IPS DF 6.9 (cell line): ENCODE measurements around the gene C5orf24.
"Not testable (repeated sequence)": the region's sequence is repeated elsewhere in the genome, so short reads cannot be mapped to it uniquely, and the experiment has no call there.

ENCODE experiments used
- DNase-seq: peaks from one replicate; pipeline ENCODE4 v3.0.0-alpha.2; 2013; ENCODE audit warnings: low read depth, low spot score
- H3K27ac ChIP-seq: one replicate; pipeline ENCODE4 v1.5.1; 2013; ENCODE audit warnings: low read length, control low read depth
- H3K27me3 ChIP-seq: 2 replicates; pipeline ENCODE4 v1.6.1; 2013; ENCODE audit warnings: mild to moderate bottlenecking, low read length; ENCODE audit not compliant: control insufficient read depth, insufficient read depth
- H3K36me3 ChIP-seq: 2 replicates; pipeline ENCODE4 v1.6.1; 2013; ENCODE audit warnings: low read length; ENCODE audit not compliant: control insufficient read depth, insufficient read depth
- H3K4me1 ChIP-seq: 2 replicates; pipeline ENCODE4 v1.6.1; 2013; ENCODE audit warnings: low read length; ENCODE audit not compliant: control insufficient read depth, insufficient read depth
- H3K4me3 ChIP-seq: 2 replicates; pipeline ENCODE4 v1.5.1; 2013; ENCODE audit warnings: mild to moderate bottlenecking, low read length
- H3K9me3 ChIP-seq: 2 replicates; pipeline ENCODE4 v1.6.1; 2013; ENCODE audit warnings: low read length, inconsistent platforms; ENCODE audit not compliant: control insufficient read depth, insufficient read depth
- WGBS: extraction: QIAGEN DNeasy Blood & Tissue Kit; methylation state at CpG from one replicate; pipeline ENCODE4 v1.1.7; 2013; ENCODE audit warnings: mixed read lengths, missing lambda C conversion rate; ENCODE audit not compliant: insufficient read length, insufficient coverage; 5-methylcytosine and 5-hydroxymethylcytosine counted together

C5orf24 gene

GRCh38 chr5:134851307-134851923, 5.6 kb downstream of the C5orf24 start:
- H3K27me3 ChIP-seq: no peaks in the 10 kb centered on the region
- H3K4me1 ChIP-seq: no peaks in the 10 kb centered on the region
- no CpG with 5 or more reads among the region's 1 CpG for WGBS
- no peak overlapping the region for H3K4me3 ChIP-seq
- DNase-seq: no peak
- peaks cover 5% of the 10 kb centered on the region; the same call in 1 of the 2 replicates for H3K36me3 ChIP-seq
- H3K27ac ChIP-seq: no peak overlapping the region
- H3K9me3 ChIP-seq: no peaks in the 10 kb centered on the region

- not testable (repeated sequence) for H3K9me3 ChIP-seq, H3K27me3 ChIP-seq, H3K36me3 ChIP-seq, H3K27ac ChIP-seq, H3K4me1 ChIP-seq, DNase-seq, H3K4me3 ChIP-seq
- no CpG with 5 or more reads among the region's 7 CpGs for WGBS
Observed at GRCh38 chr5:134856465-134856864, 10.7 kb downstream of the C5orf24 start.

GRCh38 chr5:134857401-134857800, 11.6 kb downstream of the C5orf24 start:
- whole genome bisulfite sequencing: no CpG with 5 or more reads among the region's 3 CpGs
- H3K4me1 ChIP-seq: no peaks in the 10 kb centered on the region
- no peaks in the 10 kb centered on the region for H3K9me3 ChIP-seq
- H3K36me3 ChIP-seq: peaks cover 5% of the 10 kb centered on the region; the same call in 1 of the 2 replicates
- H3K27me3 ChIP-seq: no peaks in the 10 kb centered on the region
- no peak overlapping the region for H3K27ac ChIP-seq
- no peak overlapping the region for H3K4me3 ChIP-seq
- no peak for DNase-seq

- Histone ChIP-seq H3K27me3 (no peaks in the 10 kb centered on the region), H3K4me3 (no peak overlapping the region), H3K9me3 (no peaks in the 10 kb centered on the region), H3K4me1 (no peaks in the 10 kb centered on the region), H3K36me3 (no peaks in the 10 kb centered on the region), H3K27ac (no peak overlapping the region)
- no peak for DNase-seq
- WGBS: no CpG with 5 or more reads among the region's 2 CpGs
Observed at GRCh38 chr5:134864707-134865106, 18.9 kb downstream of the C5orf24 start.

- no peak overlapping the region for H3K27ac ChIP-seq
- peaks cover 3% of the 10 kb centered on the region; the same call in 1 of the 2 replicates for H3K4me1 ChIP-seq
- H3K36me3 ChIP-seq: no peaks in the 10 kb centered on the region
- no peak overlapping the region for H3K4me3 ChIP-seq
- no peak for DNase-seq
- H3K27me3 ChIP-seq: no peaks in the 10 kb centered on the region
- no peaks in the 10 kb centered on the region for H3K9me3 ChIP-seq
- WGBS: no CpG with 5 or more reads among the region's 6 CpGs
Observed at GRCh38 chr5:134873494-134873893, 27.7 kb downstream of the C5orf24 start.

GRCh38 chr5:134873987-134874830, 28.4 kb downstream of the C5orf24 start, which contains the start of gene TXNDC15:
TSS of gene TXNDC15 (plus strand) at chr5:134874371. CDS start at chr5:134874428, 57 bp downstream.
- DNase-seq: peak; percentile 68
- Histone ChIP-seq H3K36me3 (no peaks in the 10 kb centered on the region), H3K9me3 (no peaks in the 10 kb centered on the region), H3K27me3 (no peaks in the 10 kb centered on the region), H3K27ac (no peak within 1 kb of the TSS), H3K4me1 (peaks cover 3% of the 10 kb centered on the region; the same call in 1 of the 2 replicates), H3K4me3 (peak within 1 kb of the TSS; percentile 62)
- no CpG with 5 or more reads among the region's 79 CpGs for WGBS

- H3K9me3 ChIP-seq: no peaks in the 10 kb centered on the region
- DNase-seq: no peak
- no peaks in the 10 kb centered on the region for H3K27me3 ChIP-seq
- H3K36me3 ChIP-seq: no peaks in the 10 kb centered on the region
- H3K4me1 ChIP-seq: peaks cover 3% of the 10 kb centered on the region; the same call in 1 of the 2 replicates
- peak overlapping the region; percentile 62; the same call in 1 of the 2 replicates for H3K4me3 ChIP-seq
- no CpG with 5 or more reads among the region's 20 CpGs for WGBS
- H3K27ac ChIP-seq: no peak overlapping the region
Observed at GRCh38 chr5:134874831-134875655, 29.3 kb downstream of the C5orf24 start.

- Histone ChIP-seq H3K9me3 (no peaks in the 10 kb centered on the region), H3K36me3 (no peaks in the 10 kb centered on the region), H3K4me1 (peaks cover 3% of the 10 kb centered on the region; the same call in 1 of the 2 replicates), H3K27me3 (no peaks in the 10 kb centered on the region), H3K4me3 (no peak overlapping the region), H3K27ac (no peak overlapping the region)
- DNase-seq: no peak
Observed at GRCh38 chr5:134877159-134877558, 31.4 kb downstream of the C5orf24 start.

- Histone ChIP-seq H3K4me1 (peaks cover 3% of the 10 kb centered on the region; the same call in 1 of the 2 replicates), H3K4me3 (no peak overlapping the region), H3K27me3 (no peaks in the 10 kb centered on the region), H3K36me3 (no peaks in the 10 kb centered on the region), H3K27ac (no peak overlapping the region), H3K9me3 (no peaks in the 10 kb centered on the region)
- WGBS: no CpG with 5 or more reads among the region's 3 CpGs
- no peak for DNase-seq
Observed at GRCh38 chr5:134878403-134878802, 32.6 kb downstream of the C5orf24 start.

GRCh38 chr5:134879456-134879855, 33.7 kb downstream of the C5orf24 start:
- peaks cover 3% of the 10 kb centered on the region; the same call in 1 of the 2 replicates for H3K4me1 ChIP-seq

More at GRCh38 chr5:134879456-134879855, 33.7 kb downstream of the C5orf24 start:
- Histone ChIP-seq H3K9me3 (no peaks in the 10 kb centered on the region), H3K36me3 (no peaks in the 10 kb centered on the region), H3K27me3 (no peaks in the 10 kb centered on the region), H3K27ac (no peak overlapping the region), H3K4me3 (no peak overlapping the region)
- no peak for DNase-seq
- no CpG with 5 or more reads among the region's 3 CpGs for WGBS
